Thoracic aorta (tissue), 2 donors: Measurements from ENCODE around the gene NAIF1. TPM values are rescaled to one million over a fixed set of nuclear protein-coding genes. Genes with fewer than 3 reads are reported as not detected.
"Not testable (repeated sequence)": the region's sequence is repeated elsewhere in the genome, so short reads cannot be mapped to it uniquely, and the experiment has no call there.

ENCODE experiments used
- ATAC-seq: fragments of 150-250 bp; one replicate; pipeline ENCODE4 v1.8.0; 2017; ENCODE audit warnings: low read depth; ENCODE audit not compliant: insufficient number of reproducible peaks, low FRiP score
- DNase-seq: peaks from one replicate; pipeline ENCODE4 v3.0.0-alpha.2; 2020; ENCODE audit warnings: low spot score
- H3K27ac ChIP-seq, 2 donors: fragments of 200-600 bp; sonication (generic); 1 replicate in 1 of 2; 2 replicates in 1 of 2; pipeline ENCODE4 v1.5.1; 2016; ENCODE audit warnings: mild to moderate bottlenecking in 2 of 2, moderate library complexity in 2 of 2
- H3K27me3 ChIP-seq: fragments of 200-600 bp; sonication (generic); replicated peaks from 2 replicates; pipeline ENCODE4 v1.6.0; 2016; ENCODE audit warnings: mild to moderate bottlenecking; ENCODE audit not compliant: insufficient read depth
- H3K36me3 ChIP-seq: fragments of 200-600 bp; sonication (generic); one replicate; pipeline ENCODE4 v1.5.1; 2016
- H3K4me1 ChIP-seq, 2 donors: fragments of 200-600 bp; sonication (generic); 1 replicate in 1 of 2; 2 replicates in 1 of 2; pipeline versions ENCODE4 v1.5.1 to v1.6.0; 2016; ENCODE audit warnings: low read depth in 2 of 2, mild to moderate bottlenecking in 1 of 2; ENCODE audit not compliant: control insufficient read depth in 1 of 2
- H3K4me3 ChIP-seq: fragments of 200-600 bp; sonication (generic); 2 replicates; pipeline ENCODE4 v1.5.1; 2016; ENCODE audit warnings: mild to moderate bottlenecking
- H3K9me3 ChIP-seq: fragments of 200-600 bp; sonication (generic); 2 replicates; pipeline ENCODE4 v1.5.1; 2016
- total RNA-seq, 2 donors: library from RNA; depleted of rRNA; stranded (reverse); fragments of >200 nt; gene quantifications; one replicate each; pipeline versions ENCODE4 v1.1.0 to v1.2.3, GENCODE V29; 2016
- TF ChIP-seq, protein P1 (sequence below): fragments of 200-600 bp; sonication (generic); IDR thresholded peaks from one replicate; pipeline ENCODE4 v1.5.1; 2019; ENCODE audit warnings: antibody characterized with exemption

NAIF1 gene
- total RNA-seq, 2 donors from 2014 or later = 11.8 to 21.0 TPM

DNA sequence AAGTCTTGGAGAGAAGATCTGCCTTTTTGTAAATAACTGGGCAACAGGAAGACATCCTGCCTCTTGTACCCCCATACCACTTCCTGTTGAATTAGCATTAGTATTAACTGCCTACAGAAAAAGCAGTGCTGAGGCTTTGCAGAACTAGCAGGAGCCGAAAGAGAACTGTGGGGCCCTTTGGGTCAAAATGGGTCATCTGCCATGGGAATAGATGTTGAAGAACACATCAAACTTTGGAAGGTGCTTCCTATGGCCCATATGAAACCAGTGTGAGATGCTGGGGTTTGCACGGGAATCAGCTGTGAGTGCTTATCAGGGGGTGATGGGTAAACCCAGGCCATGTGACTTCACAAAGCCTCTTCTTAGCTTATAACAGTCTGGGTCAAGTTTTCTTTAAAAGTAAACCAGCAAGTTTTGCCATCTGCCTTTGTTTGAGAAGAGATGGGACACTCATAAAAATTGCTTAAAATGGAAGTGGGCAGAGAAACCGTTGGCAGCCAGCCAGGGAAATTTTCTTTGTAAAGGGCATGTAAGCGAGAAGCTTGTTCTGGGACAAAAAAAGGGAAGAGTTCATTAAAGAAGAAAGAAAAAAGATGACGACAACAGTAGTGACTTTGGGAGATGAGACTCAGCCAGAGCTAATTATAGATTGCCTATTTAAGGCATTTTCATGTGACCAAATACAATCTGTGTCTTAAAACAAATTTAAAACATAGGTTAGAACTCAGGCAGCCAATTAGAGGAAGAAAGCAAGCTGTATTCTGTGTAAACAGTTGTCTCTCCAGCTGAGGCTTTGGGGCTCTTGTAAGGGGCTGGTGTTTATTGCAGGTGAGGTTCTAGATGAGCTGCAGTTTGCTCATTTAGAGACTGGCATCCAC is 5.3 kb upstream of the NAIF1 start:
- ATAC-seq (peak; percentile 41), DNase-seq (peak; percentile 79)
- no peaks in the 10 kb centered on the region for H3K27me3 ChIP-seq
- H3K27ac ChIP-seq = peak overlapping the region; percentile 72 to 80
- TF ChIP-seq, protein P1, sequence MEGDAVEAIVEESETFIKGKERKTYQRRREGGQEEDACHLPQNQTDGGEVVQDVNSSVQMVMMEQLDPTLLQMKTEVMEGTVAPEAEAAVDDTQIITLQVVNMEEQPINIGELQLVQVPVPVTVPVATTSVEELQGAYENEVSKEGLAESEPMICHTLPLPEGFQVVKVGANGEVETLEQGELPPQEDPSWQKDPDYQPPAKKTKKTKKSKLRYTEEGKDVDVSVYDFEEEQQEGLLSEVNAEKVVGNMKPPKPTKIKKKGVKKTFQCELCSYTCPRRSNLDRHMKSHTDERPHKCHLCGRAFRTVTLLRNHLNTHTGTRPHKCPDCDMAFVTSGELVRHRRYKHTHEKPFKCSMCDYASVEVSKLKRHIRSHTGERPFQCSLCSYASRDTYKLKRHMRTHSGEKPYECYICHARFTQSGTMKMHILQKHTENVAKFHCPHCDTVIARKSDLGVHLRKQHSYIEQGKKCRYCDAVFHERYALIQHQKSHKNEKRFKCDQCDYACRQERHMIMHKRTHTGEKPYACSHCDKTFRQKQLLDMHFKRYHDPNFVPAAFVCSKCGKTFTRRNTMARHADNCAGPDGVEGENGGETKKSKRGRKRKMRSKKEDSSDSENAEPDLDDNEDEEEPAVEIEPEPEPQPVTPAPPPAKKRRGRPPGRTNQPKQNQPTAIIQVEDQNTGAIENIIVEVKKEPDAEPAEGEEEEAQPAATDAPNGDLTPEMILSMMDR = no peak
- H3K4me3 ChIP-seq = peak overlapping the region; percentile 42
- peaks cover 33 to 61% of the 10 kb centered on the region in 2 donors for H3K4me1 ChIP-seq
- H3K9me3 ChIP-seq = no peaks in the 10 kb centered on the region
- H3K36me3 ChIP-seq = no peaks in the 10 kb centered on the region

DNA sequence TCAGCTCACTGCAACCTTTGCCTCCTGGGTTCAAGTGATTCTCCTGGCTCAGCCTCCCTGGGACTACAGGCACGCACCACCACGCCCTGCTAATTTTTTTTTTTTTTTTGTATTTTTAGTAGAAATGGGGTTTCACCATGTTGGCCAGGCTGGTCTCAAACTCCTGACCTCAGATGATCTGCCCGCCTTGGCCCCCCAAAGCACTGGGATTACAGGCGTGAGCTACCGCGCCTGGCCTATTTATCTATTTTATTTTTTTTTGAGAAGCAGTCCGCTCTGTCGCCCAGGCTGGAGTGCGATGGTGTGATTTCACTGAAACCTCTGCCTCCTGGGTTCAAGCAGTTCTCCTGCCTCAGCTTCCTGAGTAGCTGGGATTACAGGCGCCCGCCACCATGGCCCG is 4.4 kb upstream of the NAIF1 start:
- not testable (repeated sequence) for DNase-seq, H3K36me3 ChIP-seq, ATAC-seq, H3K27me3 ChIP-seq, H3K9me3 ChIP-seq
- Histone ChIP-seq H3K4me3 (peak overlapping the region; percentile 42), H3K27ac (peak overlapping the region; percentile 72 to 80), H3K4me1 (peaks cover 38 to 66% of the 10 kb centered on the region in 2 donors)

DNA sequence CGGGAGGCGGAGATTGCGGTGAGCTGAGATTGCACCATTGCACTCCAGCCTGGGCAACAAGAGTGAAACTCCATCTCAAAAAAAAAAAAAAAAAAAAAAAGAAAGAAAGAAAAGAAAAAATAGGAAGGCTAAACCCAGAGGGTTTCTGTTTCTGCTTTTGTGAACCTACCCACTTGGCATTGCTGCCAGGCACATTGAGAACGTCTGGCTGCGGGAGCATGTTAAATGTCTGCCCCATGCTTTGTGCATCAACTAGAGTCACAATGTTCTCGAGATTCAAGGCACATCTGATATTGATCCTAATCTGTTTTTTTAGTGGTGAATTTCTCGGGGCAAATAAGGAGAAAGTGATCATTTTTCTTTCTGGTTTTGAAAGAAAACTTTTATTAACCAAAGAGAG is 3.8 kb upstream of the NAIF1 start:
- no peaks in the 10 kb centered on the region for H3K36me3 ChIP-seq
- TF ChIP-seq, protein P1 = no peak
- DNase-seq (no peak), ATAC-seq (no peak)
- no peaks in the 10 kb centered on the region for H3K9me3 ChIP-seq
- no peaks in the 10 kb centered on the region for H3K27me3 ChIP-seq
- H3K4me3 ChIP-seq = peak overlapping the region; percentile 47
- H3K27ac ChIP-seq = peak overlapping the region; percentile 72 to 80
- peaks cover 44 to 72% of the 10 kb centered on the region in 2 donors for H3K4me1 ChIP-seq

DNA sequence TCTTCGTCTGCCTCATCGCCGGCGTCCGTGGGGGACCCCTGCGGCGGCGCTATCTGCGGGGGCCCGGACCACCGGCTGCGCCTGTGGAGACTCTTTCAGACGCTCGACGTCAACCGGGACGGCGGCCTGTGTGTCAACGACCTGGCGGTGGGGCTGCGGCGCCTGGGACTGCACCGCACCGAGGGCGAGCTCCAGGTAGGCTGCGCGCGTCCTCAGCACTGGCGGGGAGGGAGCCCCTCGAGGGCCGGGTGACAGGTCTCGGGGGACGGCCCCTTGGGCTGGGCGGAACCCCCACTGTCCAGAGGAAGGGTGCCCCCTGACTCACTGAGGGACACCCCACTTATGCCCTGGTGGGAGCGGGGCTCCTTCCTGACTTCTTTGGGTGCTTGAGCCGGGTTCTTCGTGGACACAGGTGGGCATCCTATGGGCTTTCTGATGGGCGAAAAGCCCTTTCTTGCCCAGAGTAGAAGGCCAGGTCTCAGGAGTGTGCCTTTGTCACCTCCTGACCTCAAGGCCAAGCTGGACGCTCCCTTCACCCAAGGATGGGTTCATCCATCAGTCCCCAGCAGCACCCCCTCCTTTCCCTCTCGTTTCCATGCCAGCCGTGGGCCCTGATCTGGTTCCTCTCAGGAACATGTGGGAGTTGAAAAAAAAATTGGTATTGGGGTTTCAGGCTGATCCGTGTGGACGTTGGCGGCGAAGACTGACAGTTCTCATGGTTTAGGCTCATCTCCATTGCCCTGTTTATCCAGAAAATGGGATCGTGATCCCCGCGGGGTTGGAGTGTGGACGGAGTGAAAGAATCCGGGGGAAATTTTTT is 1.5 kb upstream of the NAIF1 start:
- DNase-seq (no peak), ATAC-seq (no peak)

DNA sequence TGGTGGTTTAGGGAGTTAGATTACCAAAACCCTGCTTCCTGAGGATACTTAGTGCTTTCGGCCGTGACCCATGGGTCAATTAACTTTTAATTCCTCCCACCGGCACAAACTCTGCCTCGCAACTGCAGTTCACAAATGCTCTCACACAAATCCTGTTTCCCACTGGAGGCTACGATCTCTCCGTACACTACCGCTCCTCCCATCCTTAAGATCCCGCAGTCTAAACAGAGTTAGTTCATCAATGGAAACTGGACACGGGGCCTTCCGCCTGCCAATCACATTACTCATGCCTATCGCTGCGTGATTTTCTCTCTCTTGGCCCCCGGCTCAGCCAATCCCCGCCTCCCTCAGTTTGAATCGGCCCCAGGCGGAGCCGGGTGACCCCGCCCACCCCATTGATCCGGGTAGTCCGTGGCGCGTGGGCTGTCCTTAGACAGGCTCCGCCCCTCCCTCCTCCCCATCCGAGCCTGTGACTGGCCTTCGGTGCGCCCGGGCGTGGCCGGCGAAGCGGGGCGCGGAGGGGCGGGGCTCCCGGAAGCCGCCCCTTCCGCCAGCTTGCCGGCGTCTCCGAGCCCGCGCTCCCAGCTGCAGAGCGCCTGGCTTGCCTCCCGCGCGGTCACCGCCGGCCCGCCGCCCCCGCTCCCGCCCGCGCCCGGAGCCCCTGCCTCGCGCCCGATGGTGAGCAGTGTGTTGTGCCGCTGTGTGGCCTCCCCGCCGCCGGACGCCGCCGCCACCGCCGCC is 695 bp upstream of the NAIF1 start, which contains the start of gene SLC25A25:
TSS of gene SLC25A25 (plus strand) at position 588 of the 741 bp plus-strand sequence. CDS start at position 676, 88 bp downstream.
- Histone ChIP-seq H3K27ac (peak within 1 kb of the TSS; percentile 95 to 99), H3K4me3 (peak within 1 kb of the TSS; percentile 95), H3K4me1 (peaks cover 31 to 53% of the 10 kb centered on the region in 2 donors), H3K36me3 (peaks cover 2% of the 10 kb centered on the region), H3K9me3 (no peaks in the 10 kb centered on the region), H3K27me3 (no peaks in the 10 kb centered on the region)
- DNase-seq (peak; percentile 99), ATAC-seq (peak; percentile 83)
- TF ChIP-seq, protein P1 = no peak

More for the DNA sequence above, 1.5 kb upstream of the NAIF1 start:
- TF ChIP-seq, protein P1 = no peak
- peaks cover 39 to 61% of the 10 kb centered on the region in 2 donors for H3K4me1 ChIP-seq
- H3K9me3 ChIP-seq = no peaks in the 10 kb centered on the region
- H3K27ac ChIP-seq = peak overlapping the region; percentile 94 to 96
- H3K36me3 ChIP-seq = no peaks in the 10 kb centered on the region
- H3K27me3 ChIP-seq = no peaks in the 10 kb centered on the region
- peak overlapping the region; percentile 95 for H3K4me3 ChIP-seq
